PFSK-1 (cell line): ENCODE results near the gene ZNF17.

Experiments used
- FOXP2 ChIP-seq: optimal IDR thresholded peaks from 2 replicates; pipeline ENCODE3; 2011; ENCODE audit warnings: borderline replicate concordance, control low read depth, inconsistent platforms; ENCODE audit not compliant: insufficient read depth; ENCODE audit errors: extremely low read length, extremely low read depth
- POLR2AphosphoS5 ChIP-seq: IDR thresholded peaks from 2 replicates; pipeline ENCODE4 v1.6.1; 2012; ENCODE audit warnings: low read depth, mild to moderate bottlenecking, control low read depth, low read length, moderate library complexity
- SIN3A ChIP-seq: IDR thresholded peaks from 2 replicates; pipeline ENCODE4 v1.6.1; 2012; ENCODE audit warnings: mild to moderate bottlenecking, low read length, moderate library complexity, borderline replicate concordance; ENCODE audit not compliant: insufficient read depth
- TAF1 ChIP-seq: IDR thresholded peaks from 2 replicates; pipeline ENCODE4 v1.6.1; 2012; ENCODE audit warnings: low read length, control low read depth, borderline replicate concordance; ENCODE audit not compliant: insufficient read depth
- TF ChIP-seq, protein P1 (sequence below), 2 experiments: IDR thresholded peaks; 2 replicates each; pipeline versions ENCODE4 v1.6.1 to v1.8.0; 2011 to 2012; ENCODE audit warnings: low read depth in 2 of 2, low read length in 2 of 2, control low read depth in 1 of 2, inconsistent platforms in 1 of 2, mild to moderate bottlenecking in 1 of 2, moderate library complexity in 1 of 2; ENCODE audit not compliant: insufficient read depth in 1 of 2

DNA sequence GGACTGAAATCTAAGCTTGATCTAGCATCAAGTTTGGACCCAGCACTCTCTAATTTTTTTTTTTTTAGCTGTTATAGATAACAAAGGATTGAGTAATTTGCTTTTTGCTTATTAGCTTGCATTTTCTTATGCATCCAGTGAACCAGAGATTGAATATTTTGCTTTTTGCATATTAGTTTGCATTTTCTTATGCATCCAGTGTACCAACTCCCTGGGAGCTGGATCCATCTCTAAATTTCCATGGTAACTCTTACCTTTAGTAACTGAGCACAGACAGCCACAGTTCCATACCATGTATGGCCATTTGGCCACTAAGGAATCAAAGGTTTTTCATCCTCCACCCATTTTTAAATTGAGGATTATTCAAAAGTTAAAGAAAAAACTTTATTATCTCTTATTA lies 30.0 kb upstream of the ZNF17 start:
- TF ChIP-seq, protein P1, sequence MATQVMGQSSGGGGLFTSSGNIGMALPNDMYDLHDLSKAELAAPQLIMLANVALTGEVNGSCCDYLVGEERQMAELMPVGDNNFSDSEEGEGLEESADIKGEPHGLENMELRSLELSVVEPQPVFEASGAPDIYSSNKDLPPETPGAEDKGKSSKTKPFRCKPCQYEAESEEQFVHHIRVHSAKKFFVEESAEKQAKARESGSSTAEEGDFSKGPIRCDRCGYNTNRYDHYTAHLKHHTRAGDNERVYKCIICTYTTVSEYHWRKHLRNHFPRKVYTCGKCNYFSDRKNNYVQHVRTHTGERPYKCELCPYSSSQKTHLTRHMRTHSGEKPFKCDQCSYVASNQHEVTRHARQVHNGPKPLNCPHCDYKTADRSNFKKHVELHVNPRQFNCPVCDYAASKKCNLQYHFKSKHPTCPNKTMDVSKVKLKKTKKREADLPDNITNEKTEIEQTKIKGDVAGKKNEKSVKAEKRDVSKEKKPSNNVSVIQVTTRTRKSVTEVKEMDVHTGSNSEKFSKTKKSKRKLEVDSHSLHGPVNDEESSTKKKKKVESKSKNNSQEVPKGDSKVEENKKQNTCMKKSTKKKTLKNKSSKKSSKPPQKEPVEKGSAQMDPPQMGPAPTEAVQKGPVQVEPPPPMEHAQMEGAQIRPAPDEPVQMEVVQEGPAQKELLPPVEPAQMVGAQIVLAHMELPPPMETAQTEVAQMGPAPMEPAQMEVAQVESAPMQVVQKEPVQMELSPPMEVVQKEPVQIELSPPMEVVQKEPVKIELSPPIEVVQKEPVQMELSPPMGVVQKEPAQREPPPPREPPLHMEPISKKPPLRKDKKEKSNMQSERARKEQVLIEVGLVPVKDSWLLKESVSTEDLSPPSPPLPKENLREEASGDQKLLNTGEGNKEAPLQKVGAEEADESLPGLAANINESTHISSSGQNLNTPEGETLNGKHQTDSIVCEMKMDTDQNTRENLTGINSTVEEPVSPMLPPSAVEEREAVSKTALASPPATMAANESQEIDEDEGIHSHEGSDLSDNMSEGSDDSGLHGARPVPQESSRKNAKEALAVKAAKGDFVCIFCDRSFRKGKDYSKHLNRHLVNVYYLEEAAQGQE (IDR thresholded peaks at IDR 0.05; ENCODE audit: insufficient read depth in 1 of 2, low read depth in 2 of 2, low read length in 2 of 2), result no peak
- no peak for TF ChIP-seq POLR2AphosphoS5
- TF ChIP-seq TAF1, result no peak
- TF ChIP-seq SIN3A, result no peak
- no peak for TF ChIP-seq FOXP2
